ENCODE data around the gene PRKCI. TPM values are rescaled to one million over a fixed set of nuclear protein-coding genes. Genes with fewer than 3 reads are reported as not detected.

Gene PRKCI
- polyA plus RNA-seq, 2 of the 4 experiments (the other 2 are of a cell fraction): 19.2 to 52.6 TPM

- FAIRE-seq: no peak
- TF ChIP-seq ATOH8 (CRISPR knock-in tag; IDR thresholded peaks at IDR 0.05; ENCODE audit: low read depth) (no peak), ZC3H11A (IDR thresholded peaks at IDR 0.05) (no peak), EP300 (IDR thresholded peaks at IDR 0.05) (no peak), RNF2 (IDR thresholded peaks at IDR 0.05; ENCODE audit: borderline replicate concordance, low read depth) (no peak), HOXB5 (CRISPR knock-in tag; IDR thresholded peaks at IDR 0.05) (no peak), PHF8 (IDR thresholded peaks at IDR 0.05; ENCODE audit: borderline replicate concordance, low read depth) (no peak)
- TF ChIP-seq, protein P1, sequence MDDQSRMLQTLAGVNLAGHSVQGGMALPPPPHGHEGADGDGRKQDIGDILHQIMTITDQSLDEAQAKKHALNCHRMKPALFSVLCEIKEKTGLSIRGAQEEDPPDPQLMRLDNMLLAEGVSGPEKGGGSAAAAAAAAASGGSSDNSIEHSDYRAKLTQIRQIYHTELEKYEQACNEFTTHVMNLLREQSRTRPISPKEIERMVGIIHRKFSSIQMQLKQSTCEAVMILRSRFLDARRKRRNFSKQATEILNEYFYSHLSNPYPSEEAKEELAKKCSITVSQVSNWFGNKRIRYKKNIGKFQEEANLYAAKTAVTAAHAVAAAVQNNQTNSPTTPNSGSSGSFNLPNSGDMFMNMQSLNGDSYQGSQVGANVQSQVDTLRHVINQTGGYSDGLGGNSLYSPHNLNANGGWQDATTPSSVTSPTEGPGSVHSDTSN (IDR thresholded peaks at IDR 0.05): no peak
- CTCF ChIA-PET: interaction anchor here (2.5 kb wide), 1 partner anchor 10 kb away, joined by 8 read pairs; no protein-coding TSS in a partner anchor
- no peaks in the 10 kb centered on the region for H3K9me3 ChIP-seq
- ATAC-seq: no peak
- peak overlapping the region in 1 of 2 experiments; percentile 5; a peak in 1 of 6 replicates for H3K27ac ChIP-seq
- DNase-seq (ENCODE audit: low read depth in 1 of 2, low spot score in 1 of 2): no peak
- peak overlapping the region; percentile 86 for H3K4me2 ChIP-seq
- H3K4me3 ChIP-seq: peak overlapping the region; percentile 78; the same call in 1 of the 3 replicates
- H3K4me1 ChIP-seq: peaks cover 19% of the 10 kb centered on the region
- POLR2A ChIA-PET: interaction anchor here (0.9 kb wide), 1 partner anchor 43 kb away, joined by 3 read pairs; the partner anchor contains the start of gene PRKCI
- WGBS (ENCODE audit: missing lambda C conversion rate): 100% methylated on average over 1 of the region's 1 CpG
Measured at GRCh38 chr3:170179432-170179831, 42.8 kb upstream of the PRKCI start.

- peaks cover 19% of the 10 kb centered on the region for H3K4me1 ChIP-seq
- ATAC-seq (peak; percentile 9 to 37; a peak in 4 of 6 replicates), DNase-seq (ENCODE audit: low read depth in 1 of 2, low spot score in 1 of 2) (peak in 1 of 2 experiments; percentile 15), FAIRE-seq (no peak)
- ChIA-PET CTCF (interaction anchor here (0.6 to 2.5 kb wide), 3 partner anchors 9 to 81 kb away, joined by 4 to 8 read pairs (median 5); no protein-coding TSS in a partner anchor), POLR2A (interaction anchor here (0.7 to 0.9 kb wide), 4 partner anchors 40 to 97 kb away, joined by 3 to 7 read pairs (median 4); partner anchors contain the start of gene PRKCI)
- peak overlapping the region; percentile 86 for H3K4me2 ChIP-seq
- H3K9me3 ChIP-seq: no peaks in the 10 kb centered on the region
- H3K27ac ChIP-seq: peak overlapping the region; percentile 95 to 99
- WGBS (ENCODE audit: missing lambda C conversion rate): 25% methylated on average over 16 of the region's 16 CpGs
- H3K4me3 ChIP-seq: peak overlapping the region; percentile 78
- no peak for TF ChIP-seq MAX (IDR thresholded peaks at IDR 0.05)
Measured at GRCh38 chr3:170180079-170180907, 41.9 kb upstream of the PRKCI start.

DNA sequence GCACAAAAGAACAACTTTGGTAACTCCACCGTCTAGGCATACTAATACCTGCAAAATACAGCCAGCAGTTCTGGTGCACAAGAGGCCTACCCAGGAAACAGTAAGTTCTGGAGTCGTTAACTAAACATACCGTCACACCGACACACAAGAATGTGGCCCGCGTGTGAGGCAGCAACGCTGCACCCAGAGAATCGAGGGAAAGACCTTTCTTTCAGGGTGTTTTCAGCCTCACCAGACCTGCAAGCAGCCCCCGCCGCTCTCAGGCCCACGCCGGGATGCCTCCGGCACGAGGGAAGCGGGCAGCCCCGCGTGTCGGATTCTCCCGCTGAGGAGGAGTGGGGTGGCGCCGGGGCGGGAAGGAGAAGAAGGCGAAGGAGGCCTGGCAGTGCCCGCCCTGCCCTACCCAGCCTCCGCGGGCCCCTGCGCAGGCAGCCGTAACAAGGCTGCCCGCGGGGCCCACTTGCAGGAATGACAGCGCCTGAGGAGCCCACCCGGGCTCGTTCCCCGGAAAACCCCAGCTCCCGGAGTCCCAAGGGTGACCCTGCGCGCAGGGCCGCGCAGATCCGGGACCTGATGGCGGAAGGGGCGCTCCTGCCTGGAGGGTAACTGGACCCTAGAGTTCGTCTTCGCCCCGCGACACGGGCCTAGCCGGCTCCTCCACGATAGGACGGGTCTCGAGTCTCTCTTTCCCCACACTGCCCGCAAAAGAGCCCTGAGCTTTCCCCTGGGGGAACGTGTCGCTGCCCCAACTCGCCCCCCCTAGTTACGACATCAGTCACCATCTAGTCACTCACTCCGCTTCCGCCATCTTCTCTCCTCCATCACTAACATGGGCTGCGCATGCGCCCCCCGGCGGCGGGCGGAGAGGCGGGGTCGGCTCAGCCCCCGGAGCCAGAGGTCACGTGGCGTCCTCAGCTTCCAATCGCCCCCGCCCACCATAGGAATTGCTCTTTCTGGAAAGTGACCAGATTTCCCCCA lies 41.0 kb upstream of the PRKCI start, which contains the start of gene PHC3:
TSS of gene PHC3 (minus strand) at position 826 of the 978 bp plus-strand sequence. CDS start at position 808, 18 bp downstream.
- CTCF ChIA-PET: interaction anchor here (1.2 kb wide), 1 partner anchor 50 kb away, joined by 4 read pairs; no protein-coding TSS in a partner anchor
- peak; percentile 93 to 97 for DNase-seq (ENCODE audit: low read depth in 1 of 2, low spot score in 1 of 2)
- no peaks in the 10 kb centered on the region for H3K9me3 ChIP-seq
- H3K27ac ChIP-seq: peak within 1 kb of the TSS; percentile 95 to 99
- 1% methylated on average over 54 of the region's 71 CpGs for WGBS (ENCODE audit: missing lambda C conversion rate)
- peak within 1 kb of the TSS; percentile 86 for H3K4me2 ChIP-seq
- POLR2A ChIA-PET: interaction anchor here (1.0 to 1.4 kb wide), 3 partner anchors 42 to 178 kb away, joined by 3 to 8 read pairs (median 4); partner anchors contain the start of gene PRKCI
- FAIRE-seq: no peak
- H3K4me1 ChIP-seq: peaks cover 19% of the 10 kb centered on the region
- peak; percentile 91 to 92 for ATAC-seq
- peak within 1 kb of the TSS; percentile 78 for H3K4me3 ChIP-seq
- TF ChIP-seq, protein P1 (IDR thresholded peaks at IDR 0.05): no peak
- TF ChIP-seq, protein P2, sequence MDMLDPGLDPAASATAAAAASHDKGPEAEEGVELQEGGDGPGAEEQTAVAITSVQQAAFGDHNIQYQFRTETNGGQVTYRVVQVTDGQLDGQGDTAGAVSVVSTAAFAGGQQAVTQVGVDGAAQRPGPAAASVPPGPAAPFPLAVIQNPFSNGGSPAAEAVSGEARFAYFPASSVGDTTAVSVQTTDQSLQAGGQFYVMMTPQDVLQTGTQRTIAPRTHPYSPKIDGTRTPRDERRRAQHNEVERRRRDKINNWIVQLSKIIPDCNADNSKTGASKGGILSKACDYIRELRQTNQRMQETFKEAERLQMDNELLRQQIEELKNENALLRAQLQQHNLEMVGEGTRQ (IDR thresholded peaks at IDR 0.05): peak; percentile 95
- TF ChIP-seq E2F6 (IDR thresholded peaks at IDR 0.05; ENCODE audit: borderline replicate concordance, low read depth): peak; percentile 77
- TF ChIP-seq EHF (CRISPR knock-in tag; IDR thresholded peaks at IDR 0.05): no peak
- TF ChIP-seq ZSCAN20 (CRISPR knock-in tag; IDR thresholded peaks at IDR 0.05): no peak
- no peak for TF ChIP-seq CHD2 (IDR thresholded peaks at IDR 0.05; ENCODE audit: low read length, partially characterized antibody)
- no peak for TF ChIP-seq ZFP36 (IDR thresholded peaks at IDR 0.05; ENCODE audit: borderline replicate concordance, partially characterized antibody)
- no peak for TF ChIP-seq EP300 (IDR thresholded peaks at IDR 0.05)
- TF ChIP-seq HMGXB4 (CRISPR knock-in tag; IDR thresholded peaks at IDR 0.05; ENCODE audit: borderline replicate concordance): no peak
- TF ChIP-seq CBX2 (IDR thresholded peaks at IDR 0.05; ENCODE audit: borderline replicate concordance, low read depth): no peak
- TF ChIP-seq FOSL2 (IDR thresholded peaks at IDR 0.05): no peak
- no peak for TF ChIP-seq FOSL2 (CRISPR knock-in tag; IDR thresholded peaks at IDR 0.05)
- no peak for TF ChIP-seq ESRRA (IDR thresholded peaks at IDR 0.05; ENCODE audit: borderline replicate concordance, low read length)
- TF ChIP-seq MAFK (IDR thresholded peaks at IDR 0.05; ENCODE audit: partially characterized antibody): no peak
- no peak for TF ChIP-seq CBX8 (IDR thresholded peaks at IDR 0.05)

All from A549 (cell line).